ENCODE measurements around the gene STX12. TPM values are rescaled to one million over a fixed set of nuclear protein-coding genes. Genes with fewer than 3 reads are reported as not detected.

The STX12 gene
- total RNA-seq, 1 experiment from 2014 or later: 9.9 TPM

DNA sequence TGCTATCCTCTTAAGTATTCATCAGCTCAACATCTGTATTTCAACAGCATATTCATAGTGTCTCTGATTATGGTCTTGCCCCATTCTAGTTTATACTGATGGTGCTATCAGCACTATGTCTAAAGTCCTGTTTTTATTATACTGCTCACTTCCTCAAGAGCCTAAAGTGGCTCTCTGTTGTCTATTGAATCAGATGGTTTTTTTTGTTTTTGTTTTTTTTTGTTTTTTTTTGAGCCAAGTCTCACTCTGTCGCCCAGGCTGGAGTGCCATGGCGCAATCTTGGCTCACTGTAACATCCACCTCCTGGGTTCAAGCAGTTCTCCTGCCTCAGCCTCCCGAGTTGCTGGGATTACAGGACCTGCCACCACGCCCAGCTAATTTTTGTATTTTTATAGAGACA is 6.1 kb downstream of the STX12 start:
- H3K79me1 ChIP-seq (ENCODE audit: insufficient read depth, low read depth, low read length, poor library complexity, severe bottlenecking): no peaks in the 10 kb centered on the region
- H2AK5ac ChIP-seq (ENCODE audit: insufficient read length, low read length): no peak overlapping the region
- no peak overlapping the region for H3K18ac ChIP-seq (ENCODE audit: insufficient read length, low read depth, low read length)
- no peak overlapping the region for H3K4me2 ChIP-seq (ENCODE audit: insufficient read depth, insufficient read length, low read length)
- no peak overlapping the region for H3K4ac ChIP-seq (ENCODE audit: low read depth, low read length)
- no peaks in the 10 kb centered on the region for H4K20me1 ChIP-seq (ENCODE audit: control insufficient read depth, insufficient read depth, insufficient read length)
- no peak overlapping the region for H3K56ac ChIP-seq (ENCODE audit: insufficient read length, low read depth, low read length)
- H3K23me2 ChIP-seq (ENCODE audit: insufficient read length, low read depth, low read length, poor library complexity, severe bottlenecking): no peaks in the 10 kb centered on the region
- DNase-seq: no peak
- no peaks in the 10 kb centered on the region for H3K9me3 Mint-ChIP-seq
- no peaks in the 10 kb centered on the region for H3K36me3 Mint-ChIP-seq (ENCODE audit: insufficient read depth in 1 of 3, low read depth in 3 of 3)
- no peak overlapping the region for H2BK5ac ChIP-seq (ENCODE audit: insufficient read length, low read length)
- H3K4me1 ChIP-seq (ENCODE audit: insufficient read depth, low read length): no peaks in the 10 kb centered on the region
- H4K5ac ChIP-seq (ENCODE audit: insufficient read length, low read depth, low read length): no peak overlapping the region
- H2BK12ac ChIP-seq (ENCODE audit: insufficient read length, low read depth, low read length): no peak overlapping the region
- H3K4me3 Mint-ChIP-seq: no peak overlapping the region
- H4K8ac ChIP-seq (replicated peaks; ENCODE audit: insufficient read length, low read depth, low read length): no peak overlapping the region
- no peak overlapping the region for H2BK120ac ChIP-seq (ENCODE audit: low read depth, low read length, poor library complexity, severe bottlenecking)
- TF ChIP-seq, protein P1, sequence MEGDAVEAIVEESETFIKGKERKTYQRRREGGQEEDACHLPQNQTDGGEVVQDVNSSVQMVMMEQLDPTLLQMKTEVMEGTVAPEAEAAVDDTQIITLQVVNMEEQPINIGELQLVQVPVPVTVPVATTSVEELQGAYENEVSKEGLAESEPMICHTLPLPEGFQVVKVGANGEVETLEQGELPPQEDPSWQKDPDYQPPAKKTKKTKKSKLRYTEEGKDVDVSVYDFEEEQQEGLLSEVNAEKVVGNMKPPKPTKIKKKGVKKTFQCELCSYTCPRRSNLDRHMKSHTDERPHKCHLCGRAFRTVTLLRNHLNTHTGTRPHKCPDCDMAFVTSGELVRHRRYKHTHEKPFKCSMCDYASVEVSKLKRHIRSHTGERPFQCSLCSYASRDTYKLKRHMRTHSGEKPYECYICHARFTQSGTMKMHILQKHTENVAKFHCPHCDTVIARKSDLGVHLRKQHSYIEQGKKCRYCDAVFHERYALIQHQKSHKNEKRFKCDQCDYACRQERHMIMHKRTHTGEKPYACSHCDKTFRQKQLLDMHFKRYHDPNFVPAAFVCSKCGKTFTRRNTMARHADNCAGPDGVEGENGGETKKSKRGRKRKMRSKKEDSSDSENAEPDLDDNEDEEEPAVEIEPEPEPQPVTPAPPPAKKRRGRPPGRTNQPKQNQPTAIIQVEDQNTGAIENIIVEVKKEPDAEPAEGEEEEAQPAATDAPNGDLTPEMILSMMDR (conservative IDR thresholded peaks at IDR 0.05): no peak
- H3K14ac ChIP-seq (ENCODE audit: insufficient read depth, low read length): no peak overlapping the region
- H3T11ph ChIP-seq (ENCODE audit: low read length): no peak overlapping the region
- no peak overlapping the region for H3K27ac ChIP-seq (ENCODE audit: insufficient read length, low read depth, low read length)
- H3K4me1 Mint-ChIP-seq: peaks cover 1% of the 10 kb centered on the region in 2 experiments
- no peak overlapping the region for H2BK15ac ChIP-seq (ENCODE audit: low read depth, low read length)
- no peaks in the 10 kb centered on the region for H3K27me3 Mint-ChIP-seq (ENCODE audit: low read depth)
- H2AFZ ChIP-seq (ENCODE audit: low read length): no peak overlapping the region
- no peaks in the 10 kb centered on the region for H3K27me3 ChIP-seq (ENCODE audit: insufficient read depth, low read length)
- H3K9me3 ChIP-seq (ENCODE audit: control insufficient read depth, low read depth, low read length): no peaks in the 10 kb centered on the region
- no CpG with 5 or more reads among the region's 4 CpGs for WGBS (ENCODE audit: extremely low coverage, insufficient read length, low lambda C conversion rate)
- no peak overlapping the region for H3K27ac Mint-ChIP-seq
- no peak overlapping the region for H2BK20ac ChIP-seq (ENCODE audit: low read depth, low read length, poor library complexity, severe bottlenecking)
- no peak overlapping the region for H4K91ac ChIP-seq (ENCODE audit: insufficient read length, low read depth, low read length)
- no peaks in the 10 kb centered on the region for H3K79me2 ChIP-seq (ENCODE audit: insufficient read depth, low read length)
- no peak overlapping the region for H3K9ac ChIP-seq (ENCODE audit: extremely low read depth, insufficient read length, low read length)
- H3K23ac ChIP-seq (ENCODE audit: insufficient read length, low read depth, low read length): no peak overlapping the region
